Colonic mucosa (tissue), 4 donors: ENCODE measurements around the gene GLRA3. TPM values are rescaled to one million over a fixed set of nuclear protein-coding genes. Genes with fewer than 3 reads are reported as not detected.
A peak's percentile ranks its signal among the peaks of the same experiment; 100 is the strongest.
"Not testable (repeated sequence)": the region's sequence is repeated elsewhere in the genome, so short reads cannot be mapped to it uniquely, and the experiment has no call there.

ENCODE experiments used
- DNase-seq: peaks from one replicate; pipeline ENCODE4 v3.0.0-alpha.2; 2020
- H3K27ac ChIP-seq: fragments of 200-600 bp; one replicate; pipeline ENCODE4 v1.8.0; 2021
- H3K27me3 ChIP-seq: fragments of 200-600 bp; one replicate; pipeline ENCODE4 v1.8.0; 2021
- H3K36me3 ChIP-seq: fragments of 200-600 bp; one replicate; pipeline ENCODE4 v1.8.0; 2021
- H3K4me1 ChIP-seq: fragments of 200-600 bp; one replicate; pipeline ENCODE4 v1.8.0; 2021; ENCODE audit warnings: mild to moderate bottlenecking
- H3K4me3 ChIP-seq: fragments of 200-600 bp; one replicate; pipeline ENCODE4 v1.8.0; 2021
- H3K9ac ChIP-seq, 2 donors: one replicate each; pipeline ENCODE4 v1.7.0; 2013; ENCODE audit warnings: control low read depth in 2 of 2, low read depth in 2 of 2, low read length in 2 of 2
- H3K9me3 ChIP-seq: fragments of 200-600 bp; one replicate; pipeline ENCODE4 v1.8.0; 2021
- intact Hi-C: fragments of 100-400 bp; cut with DNase I; formaldehyde crosslinking; loops from one replicate; pipeline ENCODE4 v1.14.1; 2022
- total RNA-seq, 2 donors: library from RNA; stranded (reverse); fragmentation: NEBNext Ultra II Directional in 1 of 2; extraction: Animal tissue kit (Norgen Biotek cat#: 25700) in 1 of 2; gene quantifications; one replicate each; pipeline ENCODE4 v1.2.1, GENCODE V29; 2021
- TF ChIP-seq, protein P1 (sequence below): fragments of 200-600 bp; IDR thresholded peaks from one replicate; pipeline ENCODE4 v1.8.0; 2022; ENCODE audit warnings: antibody characterized with exemption, mild to moderate bottlenecking
- donor health status: healthy.
- donor health status: DM: no; HTN: no; CAD: no.
- donor health status: DM: no; HTN: no; CAD: no.

Gene GLRA3
- total RNA-seq, 2 donors from 2014 or later: not detected

- H3K27me3 ChIP-seq: no peaks in the 10 kb centered on the region
- intact Hi-C loops: no loop called here
- H3K27ac ChIP-seq: no peak overlapping the region
- no peak overlapping the region for H3K4me3 ChIP-seq
- H3K9me3 ChIP-seq: no peaks in the 10 kb centered on the region
- no peak for DNase-seq
- no peak overlapping the region for H3K9ac ChIP-seq
- no peaks in the 10 kb centered on the region for H3K36me3 ChIP-seq
- TF ChIP-seq, protein P1, sequence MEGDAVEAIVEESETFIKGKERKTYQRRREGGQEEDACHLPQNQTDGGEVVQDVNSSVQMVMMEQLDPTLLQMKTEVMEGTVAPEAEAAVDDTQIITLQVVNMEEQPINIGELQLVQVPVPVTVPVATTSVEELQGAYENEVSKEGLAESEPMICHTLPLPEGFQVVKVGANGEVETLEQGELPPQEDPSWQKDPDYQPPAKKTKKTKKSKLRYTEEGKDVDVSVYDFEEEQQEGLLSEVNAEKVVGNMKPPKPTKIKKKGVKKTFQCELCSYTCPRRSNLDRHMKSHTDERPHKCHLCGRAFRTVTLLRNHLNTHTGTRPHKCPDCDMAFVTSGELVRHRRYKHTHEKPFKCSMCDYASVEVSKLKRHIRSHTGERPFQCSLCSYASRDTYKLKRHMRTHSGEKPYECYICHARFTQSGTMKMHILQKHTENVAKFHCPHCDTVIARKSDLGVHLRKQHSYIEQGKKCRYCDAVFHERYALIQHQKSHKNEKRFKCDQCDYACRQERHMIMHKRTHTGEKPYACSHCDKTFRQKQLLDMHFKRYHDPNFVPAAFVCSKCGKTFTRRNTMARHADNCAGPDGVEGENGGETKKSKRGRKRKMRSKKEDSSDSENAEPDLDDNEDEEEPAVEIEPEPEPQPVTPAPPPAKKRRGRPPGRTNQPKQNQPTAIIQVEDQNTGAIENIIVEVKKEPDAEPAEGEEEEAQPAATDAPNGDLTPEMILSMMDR: no peak
- no peaks in the 10 kb centered on the region for H3K4me1 ChIP-seq
Measured at GRCh38 chr4:174794543-174795094, 34.4 kb downstream of the GLRA3 start.

- TF ChIP-seq, protein P1: no peak
- H3K9ac ChIP-seq: no peak overlapping the region
Measured at GRCh38 chr4:174789657-174790056, 39.4 kb downstream of the GLRA3 start.

GRCh38 chr4:174778274-174778986 is 50.6 kb downstream of the GLRA3 start:
- H3K27ac ChIP-seq, H3K27me3 ChIP-seq, H3K36me3 ChIP-seq, intact Hi-C loops, H3K4me3 ChIP-seq, DNase-seq, H3K4me1 ChIP-seq, H3K9me3 ChIP-seq, H3K9ac ChIP-seq: not testable (repeated sequence)

More at GRCh38 chr4:174789657-174790056, 39.4 kb downstream of the GLRA3 start:
- no peaks in the 10 kb centered on the region for H3K27me3 ChIP-seq
- no peaks in the 10 kb centered on the region for H3K4me1 ChIP-seq
- no peaks in the 10 kb centered on the region for H3K36me3 ChIP-seq
- H3K9me3 ChIP-seq: no peaks in the 10 kb centered on the region
- H3K27ac ChIP-seq: no peak overlapping the region
- intact Hi-C loops: no loop called here
- no peak overlapping the region for H3K4me3 ChIP-seq
- no peak for DNase-seq

- Histone ChIP-seq H3K9ac (no peak overlapping the region), H3K4me1 (no peaks in the 10 kb centered on the region), H3K27me3 (no peaks in the 10 kb centered on the region), H3K27ac (no peak overlapping the region), H3K4me3 (no peak overlapping the region), H3K36me3 (no peaks in the 10 kb centered on the region), H3K9me3 (no peaks in the 10 kb centered on the region)
- intact Hi-C loops: no loop called here
- TF ChIP-seq, protein P1: no peak
- DNase-seq: no peak
Measured at GRCh38 chr4:174775366-174775765, 53.7 kb downstream of the GLRA3 start.

DNA sequence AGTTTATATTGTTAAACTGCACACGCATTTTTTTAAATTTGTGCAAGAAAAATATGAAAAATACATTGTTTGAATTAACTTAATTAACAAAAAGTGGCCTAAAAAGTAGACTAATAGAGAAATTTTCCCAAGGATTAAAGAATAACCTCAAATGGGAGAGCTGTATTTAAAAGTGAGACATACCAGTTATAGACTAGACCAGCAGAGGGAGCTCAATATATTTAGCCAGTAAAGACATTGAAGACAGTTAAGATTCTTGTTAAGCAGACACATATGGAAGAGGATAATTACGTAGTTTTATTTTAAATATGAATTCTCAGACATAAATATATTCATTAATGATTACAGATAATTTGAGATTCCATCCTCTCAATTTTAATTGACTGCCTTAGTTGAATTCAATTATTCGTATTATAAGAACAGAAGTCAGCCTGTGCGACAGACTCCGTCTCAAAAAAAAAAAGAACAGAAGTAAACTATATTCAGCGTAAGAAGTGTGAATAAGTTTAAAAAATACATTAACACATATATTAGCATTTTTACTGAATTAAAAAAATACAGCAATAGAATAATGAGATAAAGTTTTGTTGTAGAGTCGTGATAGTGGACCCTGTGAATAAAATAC is 64.8 kb downstream of the GLRA3 start:
- H3K27ac ChIP-seq: no peak overlapping the region
- no peak overlapping the region for H3K4me3 ChIP-seq
- no peak overlapping the region for H3K9ac ChIP-seq
- intact Hi-C loops: loop anchor here (10.0 kb wide), 1 partner anchor 1131 kb away; no protein-coding TSS in a partner anchor
- H3K9me3 ChIP-seq: no peaks in the 10 kb centered on the region
- no peaks in the 10 kb centered on the region for H3K36me3 ChIP-seq
- H3K27me3 ChIP-seq: no peaks in the 10 kb centered on the region
- TF ChIP-seq, protein P1: peak; percentile 24
- no peaks in the 10 kb centered on the region for H3K4me1 ChIP-seq
- DNase-seq: no peak
